NT2/D1 (cell line): ENCODE data around the gene HDC.

ENCODE experiments used
- DNase-seq: peaks from one replicate; pipeline ENCODE4 v3.0.0-alpha.2; 2011; ENCODE audit warnings: low read depth, low spot score
- H3K27me3 ChIP-seq: 2 replicates; pipeline ENCODE4 v1.6.0; 2011; ENCODE audit warnings: mild to moderate bottlenecking; ENCODE audit not compliant: insufficient read length, insufficient read depth
- H3K36me3 ChIP-seq: 2 replicates; pipeline ENCODE4 v1.6.1; 2011; ENCODE audit warnings: mild to moderate bottlenecking, low read length, mixed read lengths; ENCODE audit not compliant: insufficient read depth, insufficient read length
- H3K4me1 ChIP-seq: 2 replicates; pipeline ENCODE4 v1.5.1; 2011; ENCODE audit not compliant: insufficient read depth, insufficient read length
- H3K4me3 ChIP-seq: 2 replicates; pipeline ENCODE4 v1.5.1; 2011; ENCODE audit warnings: low read depth; ENCODE audit not compliant: insufficient read length
- H3K9ac ChIP-seq: 2 replicates; pipeline ENCODE4 v1.6.0; 2011; ENCODE audit warnings: low read depth; ENCODE audit not compliant: insufficient read length
- H3K9me3 ChIP-seq: 2 replicates; pipeline ENCODE4 v1.5.1; 2011; ENCODE audit warnings: mild to moderate bottlenecking, low read length; ENCODE audit not compliant: insufficient read depth
- SUZ12 ChIP-seq: IDR thresholded peaks from 2 replicates; pipeline ENCODE4 v1.6.1; 2011; ENCODE audit not compliant: insufficient read length, insufficient read depth; ENCODE audit errors: extremely low read depth
- YY1 ChIP-seq: IDR thresholded peaks from 2 replicates; pipeline ENCODE4 v1.6.1; 2011; ENCODE audit not compliant: insufficient read length, insufficient read depth
- ZNF274 ChIP-seq: IDR thresholded peaks from 2 replicates; pipeline ENCODE4 v1.6.1; 2011; ENCODE audit warnings: mild to moderate bottlenecking, low read depth, low read length

The HDC gene

DNA sequence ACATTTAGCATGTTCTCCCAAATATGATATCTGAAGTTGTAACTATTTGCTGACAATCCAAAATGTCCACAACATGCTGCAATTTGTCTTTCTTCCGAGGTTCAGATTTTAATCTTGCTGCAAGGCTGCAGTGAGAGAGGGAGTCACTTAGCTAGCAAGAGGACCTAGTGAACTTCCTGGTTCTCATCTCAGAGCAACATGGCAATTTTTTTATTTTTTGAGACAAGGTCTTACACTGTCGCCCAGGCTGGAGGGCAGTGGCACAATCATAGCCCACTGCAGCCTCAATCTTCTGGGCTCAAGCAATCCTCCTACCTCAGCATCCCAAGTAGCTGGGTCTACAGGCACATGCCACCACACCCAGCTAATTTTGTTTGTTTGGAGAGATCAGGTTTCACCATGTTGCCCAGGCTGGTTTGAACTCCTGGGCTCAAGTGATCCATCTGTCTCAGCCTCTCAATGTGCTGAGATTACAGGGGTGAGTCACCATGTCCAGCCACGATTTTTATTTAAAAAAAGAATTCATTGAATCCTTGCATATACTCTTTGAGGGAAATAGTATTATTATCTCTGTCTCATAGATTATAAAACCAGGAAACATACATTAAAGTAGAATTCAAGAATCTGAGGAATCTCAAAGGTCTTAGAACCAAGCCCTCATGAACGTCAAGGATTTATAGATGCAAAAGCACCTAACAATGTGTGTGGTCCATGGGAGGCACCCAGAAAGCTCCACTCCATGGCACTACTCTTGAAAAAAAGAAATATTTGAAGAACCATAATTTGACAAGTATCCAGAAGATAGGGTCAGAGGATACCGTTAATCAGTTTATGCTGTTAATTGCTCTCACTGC, 9.1 kb downstream of the HDC start:
- Histone ChIP-seq H3K4me3 (no peak overlapping the region), H3K4me1 (no peaks in the 10 kb centered on the region), H3K36me3 (no peaks in the 10 kb centered on the region), H3K9me3 (no peaks in the 10 kb centered on the region), H3K27me3 (no peaks in the 10 kb centered on the region), H3K9ac (no peak overlapping the region)
- TF ChIP-seq ZNF274, result no peak
- no peak for TF ChIP-seq YY1
- TF ChIP-seq SUZ12, result no peak
- no peak for DNase-seq

DNA sequence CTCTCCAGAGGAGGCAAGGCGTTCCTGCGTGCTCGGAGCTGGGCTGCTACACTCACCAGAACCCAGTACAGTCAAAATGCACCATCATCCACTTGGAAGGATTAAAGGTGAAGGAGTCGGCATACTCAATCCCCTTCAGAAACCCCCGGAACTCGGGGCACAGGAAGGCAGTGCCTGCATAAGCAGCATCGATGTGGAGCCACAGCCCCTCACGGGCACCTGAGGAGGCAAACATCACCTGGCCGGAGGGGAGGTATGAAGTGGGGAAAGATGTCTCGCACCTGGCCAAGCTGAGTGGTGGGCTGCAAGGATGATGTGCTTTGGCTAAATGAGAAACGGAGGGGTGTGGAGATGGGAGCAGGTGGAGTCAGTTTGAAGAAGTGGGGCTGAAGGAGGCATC, 13.0 kb downstream of the HDC start:
- Histone ChIP-seq H3K4me1 (no peaks in the 10 kb centered on the region), H3K27me3 (no peaks in the 10 kb centered on the region), H3K36me3 (no peaks in the 10 kb centered on the region), H3K9me3 (no peaks in the 10 kb centered on the region), H3K4me3 (no peak overlapping the region), H3K9ac (no peak overlapping the region)
- no peak for DNase-seq
- no peak for TF ChIP-seq SUZ12
- no peak for TF ChIP-seq ZNF274
- no peak for TF ChIP-seq YY1

DNA sequence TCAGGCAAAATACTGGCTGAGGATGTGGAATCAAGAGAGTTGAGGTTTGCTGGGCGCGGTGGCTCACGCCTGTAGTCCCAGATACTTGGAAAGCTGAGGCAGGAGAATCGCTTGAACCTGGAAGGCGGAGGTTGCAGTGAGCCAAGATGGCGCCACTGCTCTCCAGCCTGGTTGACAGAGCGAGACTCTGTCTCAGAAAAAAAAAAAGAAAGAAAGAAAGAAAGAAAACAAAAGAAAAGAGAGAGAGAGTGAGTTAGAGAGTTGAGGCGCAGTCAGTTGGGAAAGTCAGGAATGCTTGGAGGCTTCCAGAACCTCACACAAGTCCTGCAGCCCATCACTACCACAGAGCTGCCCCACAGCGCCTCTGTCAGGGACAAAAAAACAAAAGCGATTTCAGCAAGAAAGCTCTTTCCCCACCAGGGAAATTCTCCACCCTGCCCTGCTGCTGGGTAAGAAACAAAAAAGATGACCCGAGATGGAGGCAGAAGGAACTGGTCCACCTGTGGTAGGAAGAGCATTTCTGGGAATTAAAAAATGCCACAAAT, 13.8 kb downstream of the HDC start:
- Histone ChIP-seq H3K36me3 (no peaks in the 10 kb centered on the region), H3K4me1 (no peaks in the 10 kb centered on the region), H3K4me3 (no peak overlapping the region), H3K27me3 (no peaks in the 10 kb centered on the region), H3K9me3 (no peaks in the 10 kb centered on the region), H3K9ac (no peak overlapping the region)
- TF ChIP-seq YY1 (no peak), ZNF274 (no peak), SUZ12 (no peak)
- no peak for DNase-seq

DNA sequence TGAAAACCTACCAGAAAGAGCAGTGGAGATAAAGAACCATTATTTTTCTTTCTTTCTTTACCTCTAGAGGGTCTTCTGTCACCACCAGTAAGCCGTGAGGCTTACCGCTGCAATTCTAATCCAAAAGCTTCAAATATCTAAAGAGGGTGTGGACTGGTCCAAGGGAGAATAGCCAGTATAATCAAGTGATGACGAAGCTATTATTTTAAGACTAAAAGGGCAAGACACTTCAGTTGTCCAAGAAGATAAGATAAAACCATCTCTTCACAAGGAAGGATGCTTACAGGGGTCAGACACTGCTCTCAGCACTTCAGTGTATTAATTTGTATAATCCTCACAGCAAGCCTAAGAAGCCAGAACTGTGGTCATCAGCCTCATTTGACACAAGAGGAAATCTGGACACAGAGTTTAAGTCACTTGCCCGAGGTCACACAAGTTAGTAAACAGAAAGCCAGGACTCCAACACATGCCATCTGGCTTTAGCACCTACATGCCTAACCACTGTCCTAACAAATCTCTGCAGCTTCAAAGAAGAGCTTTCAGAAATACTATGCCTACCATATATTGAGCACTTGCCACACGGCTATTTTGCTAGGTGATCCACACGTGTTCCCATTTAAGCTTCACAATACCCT, 14.6 kb downstream of the HDC start:
- TF ChIP-seq YY1, result no peak
- no peak for TF ChIP-seq ZNF274
- TF ChIP-seq SUZ12, result no peak
- no peaks in the 10 kb centered on the region for H3K36me3 ChIP-seq
- no peak overlapping the region for H3K9ac ChIP-seq
- H3K9me3 ChIP-seq, result no peaks in the 10 kb centered on the region
- DNase-seq, result no peak
- no peaks in the 10 kb centered on the region for H3K27me3 ChIP-seq
- no peak overlapping the region for H3K4me3 ChIP-seq
- no peaks in the 10 kb centered on the region for H3K4me1 ChIP-seq

DNA sequence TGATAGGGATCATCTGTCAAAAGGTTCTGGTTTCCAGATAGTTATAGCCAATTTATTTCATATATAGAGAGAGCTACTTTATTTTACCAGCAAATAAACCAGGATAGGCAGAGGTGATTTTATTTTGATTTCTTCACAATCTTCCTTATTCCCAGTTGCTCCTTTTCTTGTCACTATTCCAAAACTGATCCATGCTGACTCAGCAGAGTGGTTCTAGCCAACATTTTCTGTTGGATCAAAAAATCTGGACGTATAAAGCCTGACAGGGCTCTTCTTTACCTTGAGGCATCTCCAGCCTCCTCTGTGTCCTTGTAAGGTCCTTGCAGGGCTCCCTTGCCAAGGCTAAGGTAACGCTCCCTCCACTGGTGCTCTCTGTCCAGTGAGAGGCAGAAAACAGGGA, 15.8 kb downstream of the HDC start:
- Histone ChIP-seq H3K9ac (no peak overlapping the region), H3K27me3 (no peaks in the 10 kb centered on the region), H3K36me3 (no peaks in the 10 kb centered on the region), H3K4me1 (no peaks in the 10 kb centered on the region), H3K9me3 (no peaks in the 10 kb centered on the region), H3K4me3 (no peak overlapping the region)
- DNase-seq, result no peak
- TF ChIP-seq SUZ12 (no peak), ZNF274 (no peak), YY1 (no peak)

DNA sequence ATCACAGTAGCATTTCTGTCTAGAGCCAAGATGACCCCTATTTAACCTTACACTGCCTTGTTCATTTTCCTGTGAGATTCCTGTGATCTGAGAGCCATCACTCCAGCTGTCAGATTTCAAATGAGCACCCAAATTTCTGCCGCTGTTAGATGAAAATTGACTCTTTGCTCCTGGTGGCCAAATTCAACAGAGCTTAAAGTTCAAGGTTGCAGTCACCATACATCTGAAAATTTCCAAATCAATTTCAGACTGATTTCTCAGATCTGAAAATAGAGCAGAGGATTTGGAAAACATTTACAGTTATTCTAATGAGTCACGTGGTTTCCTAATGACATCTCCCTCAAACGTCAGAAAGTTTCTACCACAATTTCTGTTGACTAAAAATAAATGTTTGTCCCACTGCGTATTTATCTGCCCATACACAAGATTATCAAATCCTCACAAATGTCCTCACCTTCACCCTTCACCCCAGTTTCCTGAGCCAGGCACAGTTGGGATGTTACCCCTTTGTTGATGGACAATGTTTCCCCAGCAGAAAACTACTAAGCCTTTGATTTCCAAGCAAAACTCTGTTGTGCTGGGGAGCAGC, 16.4 kb downstream of the HDC start:
- H3K9ac ChIP-seq, result no peak overlapping the region
- TF ChIP-seq SUZ12 (no peak), YY1 (no peak), ZNF274 (no peak)
- DNase-seq, result no peak
- H3K9me3 ChIP-seq, result no peaks in the 10 kb centered on the region
- H3K4me3 ChIP-seq, result no peak overlapping the region
- H3K4me1 ChIP-seq, result no peaks in the 10 kb centered on the region
- H3K36me3 ChIP-seq, result no peaks in the 10 kb centered on the region
- no peaks in the 10 kb centered on the region for H3K27me3 ChIP-seq

DNA sequence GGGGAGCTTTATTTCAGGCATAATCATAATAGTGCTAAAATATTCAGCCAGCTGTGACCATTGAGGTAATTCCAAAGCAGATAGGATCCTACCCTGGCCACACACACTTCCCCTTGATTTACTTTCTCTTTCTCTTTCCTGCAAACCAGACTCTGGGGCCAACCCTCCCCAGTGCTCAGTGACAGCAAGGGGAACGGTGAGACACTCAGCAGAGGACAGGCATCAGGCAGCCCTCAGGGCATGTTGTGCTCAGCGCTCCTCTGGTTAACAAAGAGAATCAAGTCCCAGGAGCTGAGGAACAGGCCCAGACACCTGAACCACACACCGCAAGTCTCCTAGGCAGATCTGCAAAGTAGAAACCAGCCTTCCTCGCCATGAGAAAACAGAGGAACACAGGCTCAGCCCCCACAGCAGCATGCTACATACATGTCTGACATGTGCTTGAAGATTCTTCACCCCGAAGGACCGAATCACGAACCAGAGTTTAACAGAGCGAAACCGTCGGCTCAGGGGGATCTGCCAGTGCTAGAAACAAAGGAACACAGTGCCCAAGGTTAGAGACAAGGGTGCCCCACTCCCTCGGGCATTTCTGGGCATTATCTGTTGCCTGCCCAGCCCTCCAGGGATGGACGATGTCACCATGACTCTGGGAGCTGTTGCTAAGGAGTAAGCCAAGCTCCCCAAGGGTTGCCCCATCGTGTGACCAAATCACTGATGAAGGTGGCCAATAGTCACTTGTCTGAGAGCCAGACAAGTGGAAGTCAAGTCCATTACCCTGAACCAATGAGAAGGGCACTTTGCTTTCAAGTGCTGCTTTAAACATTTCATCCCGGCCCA, 17.5 kb downstream of the HDC start:
- Histone ChIP-seq H3K9me3 (no peaks in the 10 kb centered on the region), H3K4me3 (no peak overlapping the region), H3K27me3 (no peaks in the 10 kb centered on the region), H3K4me1 (no peaks in the 10 kb centered on the region), H3K36me3 (no peaks in the 10 kb centered on the region), H3K9ac (no peak overlapping the region)
- no peak for DNase-seq
- TF ChIP-seq ZNF274, result no peak
- TF ChIP-seq SUZ12, result no peak
- TF ChIP-seq YY1, result no peak
